Colonic mucosa (tissue), 4 donors: ENCODE data around the gene GPC2. TPM values are rescaled to one million over a fixed set of nuclear protein-coding genes. Genes with fewer than 3 reads are reported as not detected.
A peak's percentile ranks its signal among the peaks of the same experiment; 100 is the strongest.
"Not testable (repeated sequence)": the region's sequence is repeated elsewhere in the genome, so short reads cannot be mapped to it uniquely, and the experiment has no call there.

Experiments used
- DNase-seq: peaks from one replicate; pipeline ENCODE4 v3.0.0-alpha.2; 2020
- H3K27ac ChIP-seq: fragments of 200-600 bp; one replicate; pipeline ENCODE4 v1.8.0; 2021
- H3K27me3 ChIP-seq: fragments of 200-600 bp; one replicate; pipeline ENCODE4 v1.8.0; 2021
- H3K36me3 ChIP-seq: fragments of 200-600 bp; one replicate; pipeline ENCODE4 v1.8.0; 2021
- H3K4me1 ChIP-seq: fragments of 200-600 bp; one replicate; pipeline ENCODE4 v1.8.0; 2021; ENCODE audit warnings: mild to moderate bottlenecking
- H3K4me3 ChIP-seq: fragments of 200-600 bp; one replicate; pipeline ENCODE4 v1.8.0; 2021
- H3K9ac ChIP-seq, 2 donors: one replicate each; pipeline ENCODE4 v1.7.0; 2013; ENCODE audit warnings: control low read depth in 2 of 2, low read depth in 2 of 2, low read length in 2 of 2
- H3K9me3 ChIP-seq: fragments of 200-600 bp; one replicate; pipeline ENCODE4 v1.8.0; 2021
- CTCF ChIP-seq: fragments of 200-600 bp; IDR thresholded peaks from one replicate; pipeline ENCODE4 v1.8.0; 2022; ENCODE audit warnings: antibody characterized with exemption, mild to moderate bottlenecking
- intact Hi-C: fragments of 100-400 bp; cut with DNase I; formaldehyde crosslinking; loops from one replicate; pipeline ENCODE4 v1.14.1; 2022
- total RNA-seq, 2 donors: library from RNA; stranded (reverse); fragmentation: NEBNext Ultra II Directional in 1 of 2; extraction: Animal tissue kit (Norgen Biotek cat#: 25700) in 1 of 2; gene quantifications; one replicate each; pipeline ENCODE4 v1.2.1, GENCODE V29; 2021
- donor health status: healthy.
- donor health status: DM: no; HTN: no; CAD: no.
- donor health status: DM: no; HTN: no; CAD: no.

GPC2 gene
- total RNA-seq, 2 donors from 2014 or later, result 4.0 to 7.6 TPM

- Histone ChIP-seq H3K4me3 (peak overlapping the region; percentile 14), H3K4me1 (no peaks in the 10 kb centered on the region), H3K9ac (peak overlapping the region in 1 of 2 donors; percentile 50), H3K36me3 (no peaks in the 10 kb centered on the region), H3K9me3 (no peaks in the 10 kb centered on the region), H3K27ac (peak overlapping the region; percentile 61), H3K27me3 (no peaks in the 10 kb centered on the region)
- intact Hi-C loops, result no loop called here
- TF ChIP-seq CTCF, result no peak
- DNase-seq, result no peak
Observed at GRCh38 chr7:100220586-100221230, 43.5 kb upstream of the GPC2 start.

GRCh38 chr7:100219801-100220585 is 42.8 kb upstream of the GPC2 start, which contains the start of gene PVRIG:
Gene PVRIG, plus strand, starts transcription at chr7:100219949. Its CDS starts 22 bp downstream, at chr7:100219971.
- H3K27me3 ChIP-seq, H3K4me1 ChIP-seq, H3K9me3 ChIP-seq, H3K36me3 ChIP-seq, DNase-seq: not testable (repeated sequence)
- Histone ChIP-seq H3K4me3 (peak within 1 kb of the TSS; percentile 14), H3K9ac (peak within 1 kb of the TSS in 1 of 2 donors; percentile 50), H3K27ac (peak within 1 kb of the TSS; percentile 61)
- intact Hi-C loops, result loop anchor here (2.0 kb wide), 1 partner anchor 87 kb away; no protein-coding TSS in a partner anchor

GRCh38 chr7:100219271-100219737 is 42.1 kb upstream of the GPC2 start:
- Histone ChIP-seq H3K9me3 (no peaks in the 10 kb centered on the region), H3K9ac (peak overlapping the region in 1 of 2 donors; percentile 35), H3K4me1 (no peaks in the 10 kb centered on the region), H3K27ac (peak overlapping the region; percentile 27), H3K27me3 (no peaks in the 10 kb centered on the region), H3K36me3 (no peaks in the 10 kb centered on the region), H3K4me3 (no peak overlapping the region)
- no peak for DNase-seq
- intact Hi-C loops, result loop anchor here (2.0 kb wide), 1 partner anchor 87 kb away; no protein-coding TSS in a partner anchor
- no peak for TF ChIP-seq CTCF

- peak; percentile 57 for TF ChIP-seq CTCF
- H3K9me3 ChIP-seq, H3K9ac ChIP-seq, H3K4me3 ChIP-seq, H3K36me3 ChIP-seq, H3K27ac ChIP-seq, H3K27me3 ChIP-seq, H3K4me1 ChIP-seq: not testable (repeated sequence)
- DNase-seq, result peak; percentile 96
- intact Hi-C loops, result loop anchor here (2.0 kb wide), 1 partner anchor 85 kb away; no protein-coding TSS in a partner anchor
Observed at GRCh38 chr7:100217934-100218333, 40.8 kb upstream of the GPC2 start.

- Histone ChIP-seq H3K27ac (no peak overlapping the region), H3K4me1 (no peaks in the 10 kb centered on the region), H3K9me3 (no peaks in the 10 kb centered on the region), H3K27me3 (no peaks in the 10 kb centered on the region), H3K36me3 (no peaks in the 10 kb centered on the region), H3K9ac (no peak overlapping the region), H3K4me3 (no peak overlapping the region)
- TF ChIP-seq CTCF, result no peak
- DNase-seq, result no peak
- intact Hi-C loops, result no loop called here
Observed at GRCh38 chr7:100215895-100216294, 38.7 kb upstream of the GPC2 start.

- DNase-seq, result peak; percentile 75
- H3K9ac ChIP-seq, H3K27ac ChIP-seq, H3K36me3 ChIP-seq, H3K9me3 ChIP-seq, H3K27me3 ChIP-seq, H3K4me3 ChIP-seq, H3K4me1 ChIP-seq: not testable (repeated sequence)
- intact Hi-C loops, result loop anchor here (5.0 kb wide), 1 partner anchor 72 kb away; no protein-coding TSS in a partner anchor
Observed at GRCh38 chr7:100214356-100214755, 37.2 kb upstream of the GPC2 start.
